ENCODE data around the gene OLFML3. TPM values are rescaled to one million over a fixed set of nuclear protein-coding genes. Genes with fewer than 3 reads are reported as not detected.

The OLFML3 gene
- total RNA-seq, 6 donors from 2014 or later: 11.5 to 59.9 (median 36.6) TPM

DNA sequence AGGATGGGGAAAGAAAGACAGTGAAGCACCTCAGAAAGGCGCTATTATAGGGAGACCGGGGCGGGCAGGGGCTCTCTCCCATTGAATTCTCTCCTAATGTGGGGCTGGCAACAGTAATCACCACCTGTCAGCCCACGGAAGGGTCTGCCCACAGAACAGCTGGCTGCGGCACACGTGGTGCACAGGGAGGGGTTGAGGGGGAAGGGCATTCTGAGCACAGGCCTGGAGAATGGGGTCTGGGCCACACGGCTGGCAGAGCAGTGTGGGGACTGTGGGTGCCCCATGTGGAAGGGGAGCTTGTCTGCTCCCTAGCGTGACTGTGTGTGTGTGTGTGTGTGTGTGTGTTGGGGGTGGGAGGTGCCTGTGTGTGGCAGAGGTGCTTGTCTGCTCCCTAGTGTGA is 4.1 kb downstream of the OLFML3 start:
- Histone ChIP-seq H3K9me3 (no peaks in the 10 kb centered on the region), H3K27ac (peak overlapping the region; percentile 54 to 70 (median 60)), H3K36me3 (no peaks in the 10 kb centered on the region), H3K4me3 (peak overlapping the region in 2 of 4 donors; percentile 30 to 35), H3K27me3 (no peaks in the 10 kb centered on the region), H3K4me1 (peaks cover 34 to 44% (median 38%) of the 10 kb centered on the region in 4 donors)
- no peak for ATAC-seq (ENCODE audit: low FRiP score in 2 of 2)
- WGBS, 2 donors: 66 to 70% methylated on average over 8 of the region's 8 CpGs
- TF ChIP-seq POLR2A (IDR thresholded peaks at IDR 0.05): no peak
- no peak for TF ChIP-seq EP300 (IDR thresholded peaks at IDR 0.05)
- no peak for TF ChIP-seq POLR2AphosphoS5 (IDR thresholded peaks at IDR 0.05)
- TF ChIP-seq, protein P1, sequence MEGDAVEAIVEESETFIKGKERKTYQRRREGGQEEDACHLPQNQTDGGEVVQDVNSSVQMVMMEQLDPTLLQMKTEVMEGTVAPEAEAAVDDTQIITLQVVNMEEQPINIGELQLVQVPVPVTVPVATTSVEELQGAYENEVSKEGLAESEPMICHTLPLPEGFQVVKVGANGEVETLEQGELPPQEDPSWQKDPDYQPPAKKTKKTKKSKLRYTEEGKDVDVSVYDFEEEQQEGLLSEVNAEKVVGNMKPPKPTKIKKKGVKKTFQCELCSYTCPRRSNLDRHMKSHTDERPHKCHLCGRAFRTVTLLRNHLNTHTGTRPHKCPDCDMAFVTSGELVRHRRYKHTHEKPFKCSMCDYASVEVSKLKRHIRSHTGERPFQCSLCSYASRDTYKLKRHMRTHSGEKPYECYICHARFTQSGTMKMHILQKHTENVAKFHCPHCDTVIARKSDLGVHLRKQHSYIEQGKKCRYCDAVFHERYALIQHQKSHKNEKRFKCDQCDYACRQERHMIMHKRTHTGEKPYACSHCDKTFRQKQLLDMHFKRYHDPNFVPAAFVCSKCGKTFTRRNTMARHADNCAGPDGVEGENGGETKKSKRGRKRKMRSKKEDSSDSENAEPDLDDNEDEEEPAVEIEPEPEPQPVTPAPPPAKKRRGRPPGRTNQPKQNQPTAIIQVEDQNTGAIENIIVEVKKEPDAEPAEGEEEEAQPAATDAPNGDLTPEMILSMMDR (IDR thresholded peaks at IDR 0.05): no peak
- peak in 1 of 2 donors; percentile 18 for DNase-seq

GRCh38 chr1:113983826-113984225 is 4.6 kb downstream of the OLFML3 start:
- TF ChIP-seq, protein P1 (IDR thresholded peaks at IDR 0.05): no peak
- ATAC-seq (ENCODE audit: low FRiP score in 2 of 2) (no peak), DNase-seq (no peak)
- Histone ChIP-seq H3K4me3 (no peak overlapping the region), H3K27ac (peak overlapping the region; percentile 54 to 70 (median 60)), H3K27me3 (no peaks in the 10 kb centered on the region), H3K9me3 (no peaks in the 10 kb centered on the region), H3K4me1 (peaks cover 30 to 40% (median 34%) of the 10 kb centered on the region in 4 donors), H3K36me3 (no peaks in the 10 kb centered on the region)
- WGBS, 2 donors: 81 to 89% methylated on average over 7 of the region's 7 CpGs

- no peak overlapping the region for H3K4me3 ChIP-seq
- peaks cover 21 to 31% (median 27%) of the 10 kb centered on the region in 4 donors for H3K4me1 ChIP-seq
- DNase-seq (no peak), ATAC-seq (ENCODE audit: low FRiP score in 2 of 2) (no peak)
- H3K27ac ChIP-seq: peak overlapping the region in 3 of 4 donors; percentile 21 to 70 (median 65)
- no peaks in the 10 kb centered on the region for H3K9me3 ChIP-seq
- no peak for TF ChIP-seq EP300 (IDR thresholded peaks at IDR 0.05)
- no peak for TF ChIP-seq POLR2AphosphoS5 (IDR thresholded peaks at IDR 0.05)
- TF ChIP-seq, protein P1 (IDR thresholded peaks at IDR 0.05): no peak
- no peak for TF ChIP-seq POLR2A (IDR thresholded peaks at IDR 0.05)
- H3K27me3 ChIP-seq: no peaks in the 10 kb centered on the region
- H3K36me3 ChIP-seq: no peaks in the 10 kb centered on the region
- 27 to 29% methylated on average over 4 of the region's 4 CpGs for WGBS, 2 donors
These were observed 5.4 kb downstream of the OLFML3 start for GRCh38 chr1:113984710-113985109.

GRCh38 chr1:113986802-113987201 is 7.5 kb downstream of the OLFML3 start:
- no peaks in the 10 kb centered on the region for H3K27me3 ChIP-seq
- DNase-seq: no peak
- H3K4me3 ChIP-seq: no peak overlapping the region
- WGBS, 2 donors: 78 to 88% methylated on average over 6 of the region's 6 CpGs
- no peak overlapping the region for H3K27ac ChIP-seq
- no peaks in the 10 kb centered on the region for H3K9me3 ChIP-seq
- peaks cover 21 to 30% (median 27%) of the 10 kb centered on the region in 4 donors for H3K4me1 ChIP-seq
- no peaks in the 10 kb centered on the region for H3K36me3 ChIP-seq
- TF ChIP-seq POLR2AphosphoS5 (IDR thresholded peaks at IDR 0.05) (no peak), POLR2A (IDR thresholded peaks at IDR 0.05) (no peak), EP300 (IDR thresholded peaks at IDR 0.05) (no peak)
- TF ChIP-seq, protein P1 (IDR thresholded peaks at IDR 0.05): no peak
- ATAC-seq (ENCODE audit: low FRiP score in 2 of 2): no peak

- Histone ChIP-seq H3K4me3 (no peak overlapping the region), H3K4me1 (peaks cover 21 to 30% (median 24%) of the 10 kb centered on the region in 4 donors), H3K27me3 (no peaks in the 10 kb centered on the region), H3K9me3 (no peaks in the 10 kb centered on the region), H3K27ac (no peak overlapping the region), H3K36me3 (no peaks in the 10 kb centered on the region)
- TF ChIP-seq POLR2A (IDR thresholded peaks at IDR 0.05) (no peak), EP300 (IDR thresholded peaks at IDR 0.05) (no peak), POLR2AphosphoS5 (IDR thresholded peaks at IDR 0.05) (no peak)
- TF ChIP-seq, protein P1 (IDR thresholded peaks at IDR 0.05): no peak
- DNase-seq: no peak
- ATAC-seq (ENCODE audit: low FRiP score in 2 of 2): no peak
- 72 to 92% methylated on average over 5 of the region's 5 CpGs for WGBS, 2 donors
These were observed 8.0 kb downstream of the OLFML3 start for GRCh38 chr1:113987259-113987658.
